ENCODE measurements around the gene ABRAXAS1. TPM values are rescaled to one million over a fixed set of nuclear protein-coding genes. Genes with fewer than 3 reads are reported as not detected.

ABRAXAS1 gene
- total and polyA plus RNA-seq, 2 of the 13 experiments (the other 11 are each of a cell fraction or from before 2014, with no cell fraction given): 14.1 to 14.7 TPM

GRCh38 chr4:83484500-83485461 lies at the start of gene ABRAXAS1 (continued):
- TF ChIP-seq ZNF574 (CRISPR knock-in tag; IDR thresholded peaks at IDR 0.05) (peak; percentile 79), THYN1 (CRISPR knock-in tag; IDR thresholded peaks at IDR 0.05; ENCODE audit: borderline replicate concordance, low read depth) (no peak), MBNL3 (CRISPR knock-in tag; conservative IDR thresholded peaks at IDR 0.05) (no peak), IRF2 (CRISPR knock-in tag; IDR thresholded peaks at IDR 0.05) (peak; percentile 65), ZNF143 (CRISPR knock-in tag; IDR thresholded peaks at IDR 0.05) (no peak; the same call in 1 of the 2 replicates), ZFP91 (CRISPR knock-in tag; IDR thresholded peaks at IDR 0.05; ENCODE audit: borderline replicate concordance) (peak; percentile 89), ARID5B (CRISPR knock-in tag; IDR thresholded peaks at IDR 0.05) (no peak; the same call in 1 of the 2 replicates), MZF1 (CRISPR knock-in tag; IDR thresholded peaks at IDR 0.05; ENCODE audit: borderline replicate concordance) (no peak), ZNF18 (CRISPR knock-in tag; IDR thresholded peaks at IDR 0.05; ENCODE audit: insufficient replicate concordance) (peak; percentile 81), FOXK1 (CRISPR knock-in tag; IDR thresholded peaks at IDR 0.05; ENCODE audit: borderline replicate concordance, low read depth) (no peak; the same call in 1 of the 2 replicates), ZNF276 (CRISPR knock-in tag; IDR thresholded peaks at IDR 0.05; ENCODE audit: low read depth) (0 out of 2 replicates have a peak, but pooled peaks have one; percentile 28), EEA1 (CRISPR knock-in tag; IDR thresholded peaks at IDR 0.05; ENCODE audit: borderline replicate concordance) (peak; percentile 88; the same call in 1 of the 2 replicates), STAG1 (CRISPR knock-in tag; IDR thresholded peaks at IDR 0.05) (no peak), BHLHE40 (IDR thresholded peaks at IDR 0.05; ENCODE audit: low read length) (no peak), HNRNPL (IDR thresholded peaks at IDR 0.05; ENCODE audit: low read depth, low read length) (no peak)

All from HepG2 (cell line).